ENCODE results near the gene SFTPB.
A peak's percentile ranks its signal among the peaks of the same experiment; 100 is the strongest.

Gene SFTPB

GRCh38 chr2:85649201-85650190 is 18.5 kb downstream of the SFTPB start:
- H3K27me3 ChIP-seq = no peaks in the 10 kb centered on the region
- H3K27ac ChIP-seq = peak overlapping the region; percentile 36 to 46
- TF ChIP-seq CTCF (IDR thresholded peaks at IDR 0.05) = no peak
- peaks cover 53 to 94% (median 85%) of the 10 kb centered on the region in 3 donors for H3K36me3 ChIP-seq
- DNase-seq = no peak
- intact Hi-C loops (cut with DNase I; ENCODE audit: low total_unique reads) = loop anchor here (10.0 kb wide), 1 partner anchor 165 kb away; no protein-coding TSS in a partner anchor
- no peaks in the 10 kb centered on the region for H3K9me3 ChIP-seq
- H3K4me3 ChIP-seq = no peak overlapping the region
- H3K4me1 ChIP-seq = peaks cover 0 to 24% (median 3%) of the 10 kb centered on the region in 4 donors

GRCh38 chr2:85648619-85649018 is 19.4 kb downstream of the SFTPB start:
- no peak for DNase-seq
- Histone ChIP-seq H3K4me1 (peaks cover 0 to 24% (median 3%) of the 10 kb centered on the region in 4 donors), H3K27me3 (no peaks in the 10 kb centered on the region), H3K36me3 (peaks cover 60 to 97% (median 89%) of the 10 kb centered on the region in 3 donors), H3K4me3 (no peak overlapping the region), H3K9me3 (no peaks in the 10 kb centered on the region), H3K27ac (peak overlapping the region; percentile 28 to 46)
- intact Hi-C loops (cut with DNase I; ENCODE audit: low total_unique reads) = loop anchor here (10.0 kb wide), 1 partner anchor 166 kb away; no protein-coding TSS in a partner anchor
- peak; percentile 14 to 21 for TF ChIP-seq CTCF (IDR thresholded peaks at IDR 0.05)

- peaks cover 66 to 97% (median 89%) of the 10 kb centered on the region in 3 donors for H3K36me3 ChIP-seq
- H3K27ac ChIP-seq = peak overlapping the region; percentile 28 to 46
- intact Hi-C loops (cut with DNase I; ENCODE audit: low total_unique reads) = loop anchor here (10.0 kb wide), 1 partner anchor 167 kb away; no protein-coding TSS in a partner anchor
- DNase-seq = no peak
- H3K9me3 ChIP-seq = no peaks in the 10 kb centered on the region
- no peak for TF ChIP-seq CTCF (IDR thresholded peaks at IDR 0.05)
- H3K4me3 ChIP-seq = no peak overlapping the region
- H3K27me3 ChIP-seq = no peaks in the 10 kb centered on the region
- peaks cover 0 to 24% (median 3%) of the 10 kb centered on the region in 4 donors for H3K4me1 ChIP-seq
Measured at GRCh38 chr2:85647823-85648526, 20.0 kb downstream of the SFTPB start.

GRCh38 chr2:85646166-85646565 is 21.8 kb downstream of the SFTPB start:
- intact Hi-C loops (cut with DNase I; ENCODE audit: low total_unique reads) = loop anchor here (10.0 kb wide), 1 partner anchor 169 kb away; no protein-coding TSS in a partner anchor
- H3K27ac ChIP-seq = no peak overlapping the region
- peaks cover 0 to 24% (median 3%) of the 10 kb centered on the region in 4 donors for H3K4me1 ChIP-seq
- no peak overlapping the region for H3K4me3 ChIP-seq
- DNase-seq = no peak
- H3K27me3 ChIP-seq = no peaks in the 10 kb centered on the region
- no peaks in the 10 kb centered on the region for H3K9me3 ChIP-seq
- H3K36me3 ChIP-seq = peaks cover 81 to 98% (median 97%) of the 10 kb centered on the region in 3 donors
- no peak for TF ChIP-seq CTCF (IDR thresholded peaks at IDR 0.05)

- Histone ChIP-seq H3K27ac (no peak overlapping the region), H3K36me3 (peaks cover 89 to 100% (median 96%) of the 10 kb centered on the region in 3 donors), H3K27me3 (no peaks in the 10 kb centered on the region), H3K4me3 (no peak overlapping the region), H3K9me3 (no peaks in the 10 kb centered on the region), H3K4me1 (peaks cover 0 to 17% (median 3%) of the 10 kb centered on the region in 4 donors)
- TF ChIP-seq CTCF (IDR thresholded peaks at IDR 0.05) = no peak
- DNase-seq = no peak
- intact Hi-C loops (cut with DNase I; ENCODE audit: low total_unique reads) = loop anchor here (10.0 kb wide), 1 partner anchor 170 kb away; no protein-coding TSS in a partner anchor
Measured at GRCh38 chr2:85644909-85645308, 23.1 kb downstream of the SFTPB start.
